CD4-positive, alpha-beta T cell treated with Interleukin-21 for 1 hour (primary cell): ENCODE measurements around the gene CLDN7.

Source experiments
- DNase-seq: peaks from one replicate; pipeline ENCODE4 v3.0.0-alpha.2; 2020

Gene CLDN7

DNA sequence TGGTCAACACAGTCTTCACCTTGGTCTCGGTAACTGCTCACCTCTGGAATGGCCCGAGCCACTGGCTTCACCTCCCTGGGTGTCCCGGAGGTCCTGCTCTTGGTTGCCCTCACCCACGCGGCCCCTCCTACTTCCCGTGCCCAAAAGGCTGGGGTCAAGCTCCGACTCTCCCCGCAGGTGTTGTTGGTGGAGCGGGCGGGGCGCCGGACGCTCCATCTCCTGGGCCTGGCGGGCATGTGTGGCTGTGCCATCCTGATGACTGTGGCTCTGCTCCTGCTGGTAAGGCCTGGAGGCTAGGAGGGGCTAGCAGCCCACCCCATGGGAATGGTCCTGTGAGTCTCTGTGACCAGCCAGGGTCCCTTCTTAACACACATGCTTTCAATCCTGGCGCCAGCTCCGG lies 22.6 kb upstream of the CLDN7 start:
- DNase-seq = no peak

DNA sequence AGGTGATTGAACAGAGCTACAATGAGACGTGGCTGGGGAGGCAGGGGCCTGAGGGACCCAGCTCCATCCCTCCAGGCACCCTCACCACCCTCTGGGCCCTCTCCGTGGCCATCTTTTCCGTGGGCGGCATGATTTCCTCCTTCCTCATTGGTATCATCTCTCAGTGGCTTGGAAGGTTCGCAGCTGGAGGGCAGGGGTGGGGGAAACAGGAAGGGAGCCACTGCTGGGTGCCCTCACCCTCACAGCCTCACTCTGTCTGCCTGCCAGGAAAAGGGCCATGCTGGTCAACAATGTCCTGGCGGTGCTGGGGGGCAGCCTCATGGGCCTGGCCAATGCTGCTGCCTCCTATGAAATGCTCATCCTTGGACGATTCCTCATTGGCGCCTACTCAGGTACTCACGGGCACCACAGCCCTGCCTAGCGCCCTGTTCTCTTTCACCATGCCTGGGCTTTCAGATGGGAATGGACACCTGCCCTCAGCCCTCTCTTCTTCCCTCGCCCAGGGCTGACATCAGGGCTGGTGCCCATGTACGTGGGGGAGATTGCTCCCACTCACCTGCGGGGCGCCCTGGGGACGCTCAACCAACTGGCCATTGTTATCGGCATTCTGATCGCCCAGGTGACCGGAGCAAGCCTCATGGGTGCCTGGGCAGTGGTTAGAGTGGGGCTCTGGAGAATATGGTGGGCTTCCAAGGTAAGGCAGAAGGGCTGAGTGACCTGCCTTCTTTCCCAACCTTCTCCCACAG lies 21.4 kb upstream of the CLDN7 start:
- no peak for DNase-seq

DNA sequence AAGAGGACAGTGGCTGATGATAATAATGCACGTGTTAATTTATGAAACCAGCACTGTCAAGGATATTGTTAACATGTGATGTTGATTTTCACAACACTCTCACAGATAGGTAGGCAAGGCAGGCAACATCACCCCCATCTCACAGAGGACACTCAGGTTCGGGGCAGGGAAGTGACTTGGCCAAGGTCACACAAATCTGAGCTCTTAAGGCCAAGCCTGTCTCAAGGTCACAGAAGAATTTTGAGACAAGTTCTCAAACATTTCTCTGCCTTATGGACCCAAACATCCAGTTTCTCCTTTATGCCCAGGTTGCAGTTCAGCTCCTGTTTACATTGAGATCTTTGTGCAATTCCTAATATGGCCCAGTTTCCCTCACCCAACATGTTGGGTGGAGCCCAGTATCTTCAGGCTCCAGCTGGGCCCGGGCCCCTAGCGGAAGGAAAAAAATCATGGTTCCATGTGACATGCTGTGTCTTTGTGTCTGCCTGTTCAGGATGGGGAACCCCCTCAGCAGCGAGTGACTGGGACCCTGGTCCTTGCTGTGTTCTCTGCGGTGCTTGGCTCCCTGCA lies 20.6 kb upstream of the CLDN7 start:
- no peak for DNase-seq

DNA sequence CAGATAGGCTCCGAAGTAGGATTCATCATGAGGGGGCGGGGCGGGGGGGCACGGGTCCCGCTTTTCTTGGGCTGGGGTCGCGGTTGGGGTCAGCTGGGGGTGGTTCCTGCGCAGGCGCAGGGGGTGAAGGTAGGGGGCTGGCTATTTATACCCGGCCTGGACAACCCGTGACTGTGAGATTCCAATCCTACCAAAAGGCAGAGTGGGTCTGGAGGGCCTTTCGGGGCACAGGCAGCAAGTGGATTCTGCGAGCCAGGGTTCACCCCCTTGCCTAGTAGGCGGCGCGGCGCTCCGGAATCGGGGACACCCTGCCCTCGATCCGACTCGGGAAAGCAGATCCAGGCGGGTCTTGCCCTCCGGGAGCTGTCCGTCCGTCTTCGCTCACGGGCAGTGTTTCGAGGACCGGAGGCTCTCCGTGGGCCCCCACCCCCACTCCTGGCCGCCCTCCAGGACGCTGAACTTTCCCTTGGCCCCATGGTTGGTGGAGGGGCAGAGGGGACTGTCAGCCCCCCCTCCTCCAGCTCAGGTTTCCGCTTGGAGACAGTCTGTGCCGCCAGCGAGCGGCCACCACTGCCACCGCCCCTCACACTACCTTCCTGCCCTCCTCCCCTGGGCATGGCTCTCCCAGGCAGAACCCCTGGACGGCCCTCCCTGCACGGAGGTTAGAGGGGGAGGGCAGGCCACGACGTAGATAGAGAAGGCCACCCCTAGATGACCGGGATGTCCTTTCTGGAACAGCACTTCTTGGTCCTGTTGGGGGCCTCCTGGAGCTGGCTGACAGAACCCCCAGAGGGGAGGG lies 19.9 kb upstream of the CLDN7 start:
- no peak for DNase-seq

DNA sequence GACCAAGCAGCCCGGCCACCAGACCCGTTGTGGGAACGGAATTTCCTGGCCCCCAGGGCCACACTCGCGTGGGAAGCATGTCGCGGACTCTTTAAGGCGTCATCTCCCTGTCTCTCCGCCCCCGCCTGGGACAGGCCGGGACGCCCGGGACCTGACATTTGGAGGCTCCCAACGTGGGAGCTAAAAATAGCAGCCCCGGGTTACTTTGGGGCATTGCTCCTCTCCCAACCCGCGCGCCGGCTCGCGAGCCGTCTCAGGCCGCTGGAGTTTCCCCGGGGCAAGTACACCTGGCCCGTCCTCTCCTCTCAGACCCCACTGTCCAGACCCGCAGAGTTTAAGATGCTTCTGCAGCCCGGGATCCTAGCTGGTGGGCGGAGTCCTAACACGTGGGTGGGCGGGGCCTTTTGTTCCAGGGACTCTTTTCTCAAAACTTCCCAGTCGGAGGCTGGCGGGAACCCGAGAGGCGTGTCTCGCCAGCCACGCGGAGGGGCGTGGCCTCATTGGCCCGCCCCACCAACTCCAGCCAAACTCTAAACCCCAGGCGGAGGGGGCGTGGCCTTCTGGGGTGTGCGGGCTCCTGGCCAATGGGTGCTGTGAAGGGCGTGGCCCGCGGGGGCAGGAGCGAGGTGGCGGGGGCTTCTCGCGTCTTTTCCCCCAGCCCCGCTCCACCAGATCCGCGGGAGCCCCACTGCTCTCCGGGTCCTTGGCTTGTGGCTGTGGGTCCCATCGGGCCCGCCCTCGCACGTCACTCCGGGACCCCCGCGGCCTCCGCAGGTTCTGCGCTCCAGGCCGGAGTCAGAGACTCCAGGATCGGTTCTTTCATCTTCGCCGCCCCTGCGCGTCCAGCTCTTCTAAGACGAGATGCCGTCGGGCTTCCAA lies 19.0 kb upstream of the CLDN7 start, which contains the start of gene SLC2A4:
Gene SLC2A4, plus strand, starts transcription at position 645 of the 879 bp plus-strand sequence. Its CDS starts 217 bp downstream, at position 862.
- peak; percentile 90 for DNase-seq

DNA sequence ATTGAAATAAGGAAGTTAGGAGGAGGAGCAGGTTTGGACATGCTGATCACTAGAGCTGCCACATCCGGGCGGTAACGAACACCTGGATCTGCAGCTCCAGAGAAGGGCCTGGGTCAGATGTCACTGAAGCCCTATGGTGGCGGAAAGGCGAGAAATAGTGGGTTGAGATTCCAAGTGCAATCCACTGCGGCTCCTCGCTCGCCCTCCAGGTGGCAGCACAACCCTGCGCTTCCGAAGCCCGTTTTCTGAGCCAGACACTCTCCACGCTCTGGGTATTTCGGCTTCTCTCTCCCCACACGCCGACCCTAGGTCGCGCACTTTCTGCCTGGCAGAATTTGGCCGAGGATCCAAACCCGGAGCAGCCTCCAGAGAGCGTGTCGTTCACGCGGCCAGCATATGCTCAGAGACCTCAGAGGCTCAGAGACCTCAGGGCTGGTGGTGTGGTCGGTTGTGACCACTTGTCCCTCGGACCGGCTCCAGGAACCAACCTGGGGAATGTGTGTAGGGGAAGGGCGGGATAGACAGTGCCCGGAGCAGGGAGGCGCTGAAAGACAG lies 18.3 kb upstream of the CLDN7 start:
- DNase-seq = peak; percentile 88

DNA sequence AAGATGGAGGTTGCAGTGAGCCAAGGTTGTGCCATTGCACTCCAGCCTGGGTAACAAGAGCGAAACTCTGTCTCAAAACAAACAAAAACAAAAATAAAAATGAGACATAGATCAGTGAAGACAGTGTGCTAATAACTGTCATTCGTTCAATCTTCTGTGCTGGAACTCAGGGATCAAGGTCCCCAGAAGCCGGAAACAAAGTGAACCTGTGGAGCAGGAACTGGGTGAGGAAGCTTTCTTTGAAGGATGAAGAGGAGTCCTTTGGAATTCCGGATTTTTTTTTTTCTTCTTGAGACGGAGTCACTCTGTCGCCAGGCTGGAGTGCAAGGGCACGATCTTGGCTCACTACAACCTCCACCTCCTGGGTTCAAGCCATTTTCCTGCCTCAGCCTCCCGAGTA lies 17.2 kb upstream of the CLDN7 start:
- DNase-seq = no peak

DNA sequence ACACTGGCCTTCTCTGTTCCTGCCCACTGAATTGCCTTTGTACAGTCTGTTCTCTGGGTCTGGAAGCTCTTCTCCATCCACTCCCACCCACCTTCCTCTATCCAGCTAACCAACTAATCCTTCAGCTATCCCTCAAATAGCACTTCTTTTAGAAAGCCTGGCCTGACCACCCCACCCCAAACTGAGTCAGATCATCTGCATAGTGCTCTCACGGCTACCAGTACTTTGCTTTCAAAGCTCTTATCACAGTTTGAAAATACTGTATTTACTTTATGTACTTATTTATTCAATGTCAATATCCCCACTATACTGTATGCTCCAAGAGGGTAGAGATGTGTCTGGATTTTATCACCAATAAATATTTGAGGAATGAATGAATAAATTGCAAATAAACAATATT lies 4.5 kb upstream of the CLDN7 start:
- no peak for DNase-seq

DNA sequence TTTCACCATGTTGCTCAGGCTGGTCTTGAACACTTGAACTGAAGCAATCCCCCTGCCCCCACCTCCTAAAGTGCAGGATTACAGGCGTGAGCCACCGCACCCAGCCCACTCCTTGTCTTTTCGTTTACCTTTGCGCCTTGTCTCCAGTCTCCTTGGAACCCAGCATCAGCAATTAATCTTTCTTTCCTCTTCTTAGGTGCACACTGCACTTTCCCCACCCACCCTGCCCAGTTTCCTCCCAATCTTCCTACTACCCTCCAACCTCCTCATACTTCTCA lies 1.5 kb upstream of the CLDN7 start:
- no peak for DNase-seq

DNA sequence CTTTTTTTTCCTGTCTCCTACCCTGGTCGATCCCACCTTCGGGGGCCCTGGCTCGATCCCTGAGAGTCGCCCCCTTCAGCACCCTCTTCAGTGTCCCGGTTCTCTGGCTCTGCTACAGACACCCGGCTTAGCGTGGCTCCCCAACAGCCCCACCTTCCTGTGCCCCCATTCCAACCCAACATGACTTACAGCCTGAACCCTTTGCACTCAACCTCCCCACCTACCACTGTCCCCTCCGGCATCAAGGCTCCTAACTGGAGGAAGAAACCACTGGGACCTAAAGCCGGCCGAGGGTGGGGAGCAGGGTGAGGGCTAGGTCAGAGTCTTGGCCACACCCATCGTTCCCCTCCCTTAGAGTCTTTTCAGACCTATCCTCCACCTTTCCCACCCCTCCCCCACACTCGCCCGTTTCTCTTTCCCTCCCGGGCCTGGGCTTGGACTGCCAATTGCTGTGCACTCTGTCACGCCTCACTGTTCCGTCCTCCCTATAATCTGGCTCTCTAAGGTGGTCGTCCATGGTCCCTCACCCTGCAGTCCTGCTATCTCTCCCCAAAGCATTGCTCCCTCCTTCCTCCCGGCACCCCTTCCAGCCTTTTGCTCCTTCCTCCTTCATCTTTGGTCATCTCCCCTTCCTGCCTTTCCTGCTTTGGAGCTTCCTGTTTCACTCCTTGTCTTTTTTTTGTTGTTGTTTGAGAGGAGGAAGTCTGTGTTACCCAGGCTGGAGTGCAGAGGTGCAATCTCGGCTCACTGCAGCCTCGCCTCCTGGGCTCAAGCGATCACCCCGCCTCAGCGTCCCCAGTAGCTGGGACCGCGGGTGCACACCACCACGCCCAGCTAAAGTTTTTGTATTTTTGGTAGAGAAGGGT lies 890 bp upstream of the CLDN7 start:
- no peak for DNase-seq

DNA sequence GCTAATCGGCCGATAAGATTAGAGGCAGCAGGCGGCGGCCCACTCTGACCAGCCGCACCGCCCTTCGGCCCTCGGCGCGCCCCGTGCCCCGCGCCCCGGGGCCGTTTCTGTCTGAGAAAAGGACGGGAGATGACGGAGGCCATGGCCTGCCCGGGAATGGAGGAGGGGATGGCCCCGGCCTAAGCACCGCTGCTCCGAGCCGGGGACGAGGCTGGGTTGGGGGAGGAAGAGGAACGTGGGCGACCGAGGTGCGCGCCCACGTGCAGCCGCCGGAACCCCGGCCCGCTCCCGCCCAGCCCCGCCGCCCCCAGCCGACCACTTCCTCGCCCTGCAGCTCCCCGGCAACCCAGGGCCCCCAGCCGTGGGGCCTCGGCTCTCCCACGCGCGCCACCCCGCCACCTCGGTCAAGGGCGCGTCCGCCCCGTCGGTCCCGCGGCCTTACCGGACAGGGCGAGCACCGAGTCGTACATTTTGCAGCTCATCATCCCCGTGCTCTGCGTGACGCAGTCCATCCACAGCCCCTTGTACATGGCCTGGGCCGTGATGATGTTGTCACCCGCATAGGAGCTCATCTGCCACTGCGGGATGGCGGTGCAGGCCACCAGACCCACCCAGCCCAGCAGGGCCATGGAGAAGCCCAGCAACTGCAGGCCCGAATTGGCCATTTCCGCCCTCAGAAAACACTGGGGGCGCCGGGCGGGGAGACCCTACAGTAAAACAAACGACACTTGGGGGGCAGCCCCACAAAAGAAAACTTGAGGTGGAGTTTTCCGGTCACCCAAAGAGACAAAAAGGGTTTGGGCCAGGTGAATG lies 693 bp downstream of the CLDN7 start:
- DNase-seq = no peak

DNA sequence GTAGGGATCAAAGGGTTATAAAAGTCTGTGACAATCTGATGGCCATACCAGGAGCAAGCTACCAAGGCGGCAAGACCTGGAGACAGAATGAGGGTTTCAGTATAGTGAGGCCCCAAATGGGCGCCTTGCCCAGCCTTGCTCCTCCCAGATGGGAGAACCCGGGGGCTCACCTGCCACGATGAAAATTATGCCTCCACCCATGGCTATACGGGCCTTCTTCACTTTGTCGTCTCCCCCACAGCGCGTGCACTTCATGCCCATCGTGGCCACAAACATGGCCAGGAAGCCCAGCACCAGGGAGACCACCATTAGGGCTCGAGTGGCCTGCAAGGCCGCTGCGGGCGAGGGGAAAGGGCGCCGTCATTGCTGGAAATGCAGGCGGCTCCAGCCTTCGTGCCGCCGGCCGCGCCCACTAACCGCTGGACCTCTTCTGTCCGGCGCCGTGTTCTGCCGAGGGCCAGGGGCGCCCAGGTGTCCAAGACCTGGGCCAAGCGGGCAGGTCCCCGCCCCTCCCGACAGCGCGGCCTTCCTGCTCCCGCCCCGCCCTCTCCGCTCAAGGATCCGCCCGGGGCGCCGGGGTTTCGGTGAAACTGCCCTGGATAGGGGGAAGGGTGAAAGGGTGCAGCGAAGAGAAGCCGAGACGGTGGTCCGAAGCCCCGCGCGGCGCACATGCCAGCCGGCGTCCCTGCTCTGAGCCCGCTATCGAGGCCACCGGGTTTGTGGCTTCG lies 1.5 kb downstream of the CLDN7 start:
- DNase-seq = peak; percentile 44

DNA sequence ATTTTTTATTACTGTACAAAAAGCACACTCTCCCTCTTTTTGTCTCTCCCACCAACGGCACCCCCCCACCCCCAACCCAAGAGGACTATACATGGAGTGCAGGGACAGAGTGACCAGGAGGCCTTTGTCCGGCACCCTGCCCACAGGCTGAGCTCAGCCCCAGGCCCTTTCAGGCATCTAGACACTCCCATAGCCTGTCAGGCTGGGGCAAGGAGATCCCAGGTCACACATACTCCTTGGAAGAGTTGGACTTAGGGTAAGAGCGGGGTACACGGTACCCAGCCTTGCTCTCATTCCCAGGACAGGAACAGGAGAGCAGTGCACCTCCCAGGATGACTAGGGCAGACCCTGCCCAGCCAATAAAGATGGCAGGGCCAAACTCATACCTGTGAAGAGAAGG lies 2.1 kb downstream of the CLDN7 start:
- DNase-seq = no peak

DNA sequence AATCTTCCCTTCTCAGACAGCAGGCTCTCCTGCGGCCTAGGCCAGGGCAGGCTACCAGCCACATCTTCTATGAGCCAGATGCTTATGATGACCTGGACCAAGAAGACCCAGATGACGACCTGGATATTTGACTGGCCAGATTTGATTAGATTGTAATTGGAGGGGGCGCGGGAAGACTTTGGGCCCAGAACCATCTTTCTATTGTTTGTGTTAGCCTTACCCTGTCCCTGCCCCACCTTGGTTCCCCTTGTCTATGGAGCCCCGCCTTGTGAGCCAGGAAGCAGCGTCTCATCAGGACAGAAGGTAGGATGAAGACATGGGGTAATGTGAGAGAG lies 2.8 kb downstream of the CLDN7 start:
- no peak for DNase-seq

DNA sequence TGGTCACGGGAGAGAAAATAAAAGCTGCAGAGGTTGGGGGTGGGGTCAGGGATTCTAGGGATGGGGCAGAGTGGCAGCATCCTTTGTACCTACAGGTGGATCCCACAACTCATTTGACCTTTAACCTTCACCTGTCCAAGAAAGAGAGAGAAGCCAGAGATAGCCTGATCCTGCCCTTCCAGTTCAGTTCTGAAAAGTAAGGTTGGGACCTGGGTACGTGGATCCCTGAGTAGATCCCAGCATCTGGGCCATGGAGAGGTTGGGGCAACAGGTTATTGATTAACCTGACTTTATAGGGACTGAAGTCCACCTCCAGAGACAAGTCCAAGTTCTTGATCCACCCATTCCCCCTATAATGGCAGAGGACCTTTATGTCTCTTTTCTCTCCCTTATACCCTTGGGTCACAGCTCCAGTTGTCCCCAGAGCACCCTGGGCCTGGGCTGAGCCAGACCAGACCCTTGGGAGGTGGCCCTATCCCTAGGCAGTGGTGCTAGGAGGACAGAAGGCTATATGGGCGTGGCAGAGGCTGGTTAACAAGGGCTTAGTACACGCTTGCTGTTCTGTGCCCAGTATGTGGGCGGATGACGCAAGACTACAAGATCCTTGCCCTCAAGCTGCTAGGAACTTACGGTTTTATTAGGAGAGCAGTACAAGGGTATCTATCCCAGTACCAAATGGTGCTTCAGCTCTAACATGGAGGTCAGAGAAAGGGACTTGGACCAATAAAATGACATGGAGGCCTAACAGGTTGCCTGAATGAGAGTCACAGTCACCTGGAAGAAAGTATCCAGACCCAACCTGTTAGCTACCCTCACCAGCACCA lies 3.3 kb downstream of the CLDN7 start:
- no peak for DNase-seq

DNA sequence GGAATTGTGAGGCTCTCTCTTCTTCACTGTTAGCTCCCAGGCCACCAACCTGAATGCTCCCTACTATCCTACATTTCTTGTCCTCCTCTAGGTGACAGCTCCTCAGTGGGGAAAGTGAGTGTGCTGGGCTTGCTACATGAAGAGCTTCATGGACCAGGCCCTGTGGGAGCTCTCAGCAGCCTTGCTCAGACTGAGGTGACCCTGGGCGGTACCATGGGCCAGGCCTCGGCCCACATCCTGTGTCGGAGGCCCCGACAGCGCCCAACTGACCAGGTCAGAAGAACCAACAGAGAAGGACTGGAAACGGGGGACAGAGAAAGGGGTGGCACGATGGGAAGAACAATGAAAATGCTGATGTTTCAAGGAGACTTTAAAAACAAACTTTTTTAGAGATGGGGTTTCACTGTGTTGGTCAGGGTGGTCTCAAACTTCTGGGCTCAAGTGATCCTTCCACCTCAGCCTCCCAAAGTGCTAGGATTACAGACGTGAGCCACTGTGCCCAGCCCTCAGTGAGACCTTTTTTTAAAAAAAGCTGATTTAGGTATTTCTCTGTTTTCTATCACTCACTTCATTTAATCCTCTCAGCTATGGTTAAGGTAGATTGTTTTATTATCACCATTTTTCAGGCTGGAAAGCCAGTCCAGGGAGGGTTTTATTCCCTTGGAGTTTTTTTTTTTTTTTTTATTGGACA lies 5.4 kb downstream of the CLDN7 start:
- DNase-seq = no peak

DNA sequence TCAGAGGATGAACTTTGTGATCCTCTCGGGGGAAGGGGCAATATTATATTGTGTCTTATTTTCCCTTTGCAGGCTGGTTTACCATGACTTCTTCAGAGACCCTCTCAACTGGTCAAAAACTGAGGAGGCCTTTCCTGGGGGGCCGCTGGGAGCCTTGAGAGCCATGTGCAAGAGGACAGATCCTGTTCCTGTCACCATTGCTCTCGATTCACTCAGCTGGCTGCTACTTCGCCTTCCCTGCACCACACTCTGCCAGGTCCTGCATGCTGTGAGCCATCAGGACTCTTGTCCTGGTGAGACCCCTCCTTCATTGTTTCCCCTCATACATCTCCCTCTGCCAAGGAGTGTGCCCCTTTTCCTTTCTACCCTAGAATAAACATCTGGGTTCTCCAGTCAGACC lies 7.8 kb downstream of the CLDN7 start:
- DNase-seq = no peak

DNA sequence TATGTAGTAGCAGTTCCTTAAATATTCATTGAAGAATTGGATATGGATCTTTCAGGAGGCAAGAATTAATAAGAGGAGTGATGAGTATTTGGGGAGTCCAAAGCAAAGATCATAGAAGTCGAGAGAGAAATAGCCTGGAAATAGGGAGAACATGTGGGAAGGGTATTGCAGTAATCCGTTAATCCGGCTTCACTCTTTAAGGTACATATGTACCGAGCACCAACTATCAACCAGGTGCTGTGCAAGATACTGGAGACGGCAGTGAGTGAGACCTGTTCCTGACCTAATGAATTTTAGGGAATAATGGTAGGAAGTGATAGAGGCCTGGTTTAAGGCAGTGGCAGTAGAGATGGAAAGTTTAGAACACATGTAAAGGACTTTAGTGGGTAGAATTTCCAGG lies 9.2 kb downstream of the CLDN7 start:
- no peak for DNase-seq
